ELR (cell line): ENCODE data around the gene SFT2D1.
A peak's percentile ranks its signal among the peaks of the same experiment; 100 is the strongest.

Source experiments
- DNase-seq: peaks from one replicate; pipeline ENCODE4 v3.0.0-alpha.2; 2015; ENCODE audit warnings: low read depth

SFT2D1 gene

DNA sequence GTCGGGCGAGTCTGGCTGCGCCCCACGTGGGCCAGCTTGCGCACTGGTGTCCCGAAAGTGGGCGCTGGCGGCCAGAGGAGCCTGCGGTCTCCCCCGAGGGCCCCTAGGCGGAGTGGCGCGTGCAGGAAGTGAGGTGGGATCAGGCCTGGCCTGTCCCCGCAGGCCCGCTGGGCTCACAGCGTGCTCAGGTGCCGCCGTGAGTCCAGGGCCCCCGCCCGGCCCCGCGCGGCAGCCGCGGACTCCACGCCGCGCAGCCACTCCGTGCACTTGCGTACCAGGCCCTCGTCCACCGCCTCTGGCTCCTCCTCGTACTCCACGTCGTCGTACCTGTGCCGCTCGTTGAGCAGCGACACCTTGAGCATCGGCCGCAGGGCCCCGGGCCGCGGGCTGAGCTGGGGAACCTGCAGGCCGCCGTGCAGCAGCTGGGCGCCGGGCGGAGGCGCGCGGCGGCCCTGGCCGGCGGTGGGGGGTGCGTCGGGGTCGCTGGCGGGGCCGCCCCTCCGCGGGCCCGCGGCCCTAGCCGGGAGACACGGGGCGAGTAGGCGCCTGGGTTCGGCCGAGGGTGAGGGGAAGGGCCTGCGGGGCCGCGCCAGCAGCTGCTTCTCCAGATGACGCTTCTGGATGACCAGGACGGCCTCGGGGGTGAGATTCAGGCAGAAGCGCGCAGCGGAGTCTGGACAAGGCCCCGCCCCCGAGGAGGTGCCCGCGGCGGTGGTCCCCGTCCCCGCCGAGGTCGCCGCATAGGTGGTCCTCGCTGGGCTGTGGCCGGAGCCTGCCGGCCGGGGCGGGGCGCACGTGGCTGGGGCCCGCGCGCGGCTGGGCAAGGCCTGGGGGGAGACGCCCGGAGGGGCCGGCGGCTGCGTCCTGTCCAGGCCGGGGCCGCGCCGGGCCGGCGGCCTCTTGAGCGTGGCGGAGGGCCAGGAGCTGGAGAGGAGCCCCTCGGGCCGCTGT is 35.0 kb downstream of the SFT2D1 start:
- peak; percentile 6 for DNase-seq

DNA sequence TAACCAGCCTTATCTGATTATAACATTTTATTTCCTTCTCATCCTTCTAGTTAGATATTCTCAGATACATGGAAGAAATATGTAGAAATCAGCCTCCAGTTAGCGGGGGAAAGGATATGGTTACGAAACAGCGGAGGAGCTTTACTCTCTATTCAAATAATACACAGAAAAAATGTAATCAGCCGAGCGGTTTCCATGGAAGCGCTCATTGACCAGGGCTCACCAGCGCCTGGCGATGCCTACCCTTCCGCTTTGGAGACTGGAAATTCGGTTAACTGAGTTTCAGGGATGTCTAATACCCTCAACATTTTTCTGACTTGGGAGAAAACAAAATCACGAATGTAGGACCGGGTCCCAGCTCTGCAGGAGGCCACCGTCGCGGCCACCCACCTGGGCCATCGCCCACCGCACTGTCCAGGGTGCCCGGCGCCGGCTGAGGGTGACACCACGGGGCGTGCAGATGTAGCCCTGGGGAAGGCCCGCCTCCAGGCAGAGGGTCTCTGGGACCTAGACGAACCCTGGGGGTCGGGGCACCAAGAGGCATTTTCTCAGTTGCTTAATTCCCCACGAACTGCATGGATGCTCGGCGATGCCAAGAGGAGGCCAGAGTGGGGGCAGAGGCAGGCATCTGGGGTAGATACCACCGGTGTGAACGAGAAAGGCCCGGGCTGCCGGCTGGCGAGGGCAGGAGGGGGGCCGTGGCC is 35.8 kb downstream of the SFT2D1 start:
- no peak for DNase-seq

DNA sequence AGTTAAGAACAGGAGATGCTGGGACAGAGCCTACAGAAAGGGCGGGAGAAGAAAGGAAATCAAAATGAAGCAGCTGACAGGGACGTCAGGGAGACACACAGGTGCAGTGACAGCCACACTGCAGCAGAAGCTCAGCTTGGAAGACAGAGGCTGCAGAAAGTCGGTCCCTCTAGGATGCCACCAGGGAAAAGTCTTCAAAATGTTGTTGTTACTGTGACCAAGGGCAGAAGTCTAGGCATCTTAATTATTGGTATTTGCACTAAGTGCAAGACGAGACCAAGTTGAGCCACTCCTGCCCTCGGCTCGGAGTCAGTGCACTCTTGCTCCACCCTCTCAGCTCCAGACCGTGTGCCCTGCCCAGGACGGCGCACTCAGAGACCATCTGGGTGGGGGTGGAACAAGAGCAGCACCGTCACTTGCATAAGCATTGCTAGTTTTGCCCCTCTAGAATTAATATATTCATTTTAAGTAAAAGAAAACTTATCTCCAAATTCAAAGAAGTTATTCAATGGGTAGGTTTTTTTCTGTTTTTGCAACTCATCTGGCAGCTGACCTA is 36.7 kb downstream of the SFT2D1 start:
- DNase-seq = no peak

DNA sequence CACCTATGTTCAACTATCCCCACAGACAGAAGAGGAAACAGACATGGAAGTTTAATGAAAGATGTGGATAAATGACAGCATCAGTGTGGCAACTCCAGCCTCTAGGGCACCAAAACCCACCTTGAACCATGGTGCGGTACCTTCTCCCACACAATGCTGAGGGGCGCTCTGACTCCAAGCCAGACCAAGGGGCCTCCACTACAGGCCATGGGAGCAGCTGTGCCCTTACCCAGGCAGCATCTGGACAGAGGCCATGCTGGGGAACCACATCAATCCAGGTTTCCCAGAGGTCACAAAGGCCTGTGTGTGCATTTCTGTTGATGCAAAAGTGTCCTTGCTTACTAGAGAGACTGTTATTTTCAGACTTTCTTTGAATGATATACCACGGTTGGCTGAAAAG is 38.2 kb downstream of the SFT2D1 start:
- no peak for DNase-seq

DNA sequence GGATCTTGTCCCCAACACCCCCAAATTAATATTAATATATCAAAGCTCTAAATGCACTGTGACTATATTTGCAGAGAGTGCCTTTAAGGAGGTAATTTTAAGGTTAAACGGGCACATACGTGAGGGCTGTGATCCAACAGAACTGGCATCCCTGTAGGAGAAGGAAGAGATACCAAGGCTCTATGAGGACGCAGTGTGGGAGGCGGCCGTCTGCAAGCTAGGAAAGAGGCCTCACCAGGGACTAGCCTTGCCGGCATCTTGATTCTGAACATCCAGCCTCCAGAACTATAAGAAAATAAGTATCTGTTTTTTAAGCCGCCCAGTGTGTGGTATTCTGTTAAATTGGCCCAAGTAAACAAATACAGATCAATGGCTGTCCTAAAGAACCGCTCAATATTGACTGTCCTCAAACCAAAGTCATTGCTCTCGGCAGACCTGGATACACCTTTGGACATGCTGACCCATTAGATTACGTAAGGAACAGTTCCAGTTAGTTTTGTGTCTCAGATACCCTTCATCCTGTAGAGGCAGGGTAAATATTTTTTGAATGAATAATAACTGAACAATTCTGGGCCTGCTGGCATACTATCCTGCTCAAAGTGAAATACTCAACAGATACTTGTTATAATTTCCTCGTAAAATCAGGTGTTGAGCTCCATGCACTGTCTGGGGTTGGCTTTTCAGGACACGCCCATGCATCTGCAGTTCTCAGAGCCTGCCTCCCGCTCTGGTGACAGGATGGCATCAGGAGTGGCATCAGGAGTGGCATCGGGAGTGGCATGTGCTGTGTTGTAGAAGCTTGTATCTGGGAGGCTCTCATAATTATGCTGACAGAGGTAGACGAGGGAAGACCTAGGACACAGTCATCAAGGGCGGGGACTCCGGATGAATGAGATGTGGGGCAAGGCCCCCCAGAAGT is 40.5 kb downstream of the SFT2D1 start:
- no peak for DNase-seq

DNA sequence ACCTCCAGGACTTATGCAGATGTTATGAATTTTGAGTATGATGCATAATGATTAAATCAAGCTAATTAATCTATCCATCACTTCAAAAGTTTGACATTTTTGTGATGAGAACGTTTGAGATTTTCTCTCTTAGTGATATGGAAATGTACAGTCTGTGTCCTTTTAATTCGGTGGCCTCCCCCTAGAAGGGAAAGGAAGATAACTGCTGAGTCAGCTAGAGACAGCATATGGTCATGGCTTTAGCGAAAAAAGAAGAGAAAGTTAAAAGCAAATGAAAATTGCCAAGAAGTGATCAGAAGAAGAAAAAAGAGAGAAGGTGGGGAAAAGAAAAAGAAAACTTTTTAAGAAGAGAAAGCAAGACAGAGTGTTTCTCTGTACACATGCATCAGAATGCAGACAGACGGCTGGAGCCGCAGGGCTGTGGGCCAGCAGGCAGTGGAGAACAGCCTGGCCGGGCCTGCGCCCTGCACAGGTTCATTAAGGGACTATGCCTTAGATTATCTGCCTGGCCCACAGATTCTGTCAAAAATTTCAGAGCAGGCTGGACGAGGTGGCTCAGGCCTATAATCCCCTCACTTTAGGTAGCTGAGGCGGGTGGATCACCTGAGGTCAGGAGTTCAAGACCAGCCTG is 41.9 kb downstream of the SFT2D1 start:
- no peak for DNase-seq

DNA sequence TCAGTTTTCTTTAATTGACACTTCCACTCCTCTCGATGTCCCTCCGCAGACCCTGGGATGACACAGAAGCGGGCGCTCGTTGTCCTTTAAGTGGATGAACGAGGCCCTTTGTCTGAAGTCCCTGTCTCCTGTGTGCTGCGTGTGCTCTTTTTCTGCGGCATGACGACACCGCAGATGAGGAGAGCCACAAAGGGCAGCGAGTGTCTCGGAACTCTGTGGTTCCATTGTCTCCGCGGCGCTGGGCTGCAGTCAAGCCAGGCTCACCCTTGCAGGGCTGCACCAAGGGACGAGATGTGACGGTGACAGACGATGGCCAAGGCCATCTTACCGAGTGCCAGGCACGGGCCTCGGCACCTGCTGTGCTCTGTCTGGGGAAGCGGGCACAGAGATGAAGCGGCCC is 44.7 kb downstream of the SFT2D1 start:
- DNase-seq = no peak

DNA sequence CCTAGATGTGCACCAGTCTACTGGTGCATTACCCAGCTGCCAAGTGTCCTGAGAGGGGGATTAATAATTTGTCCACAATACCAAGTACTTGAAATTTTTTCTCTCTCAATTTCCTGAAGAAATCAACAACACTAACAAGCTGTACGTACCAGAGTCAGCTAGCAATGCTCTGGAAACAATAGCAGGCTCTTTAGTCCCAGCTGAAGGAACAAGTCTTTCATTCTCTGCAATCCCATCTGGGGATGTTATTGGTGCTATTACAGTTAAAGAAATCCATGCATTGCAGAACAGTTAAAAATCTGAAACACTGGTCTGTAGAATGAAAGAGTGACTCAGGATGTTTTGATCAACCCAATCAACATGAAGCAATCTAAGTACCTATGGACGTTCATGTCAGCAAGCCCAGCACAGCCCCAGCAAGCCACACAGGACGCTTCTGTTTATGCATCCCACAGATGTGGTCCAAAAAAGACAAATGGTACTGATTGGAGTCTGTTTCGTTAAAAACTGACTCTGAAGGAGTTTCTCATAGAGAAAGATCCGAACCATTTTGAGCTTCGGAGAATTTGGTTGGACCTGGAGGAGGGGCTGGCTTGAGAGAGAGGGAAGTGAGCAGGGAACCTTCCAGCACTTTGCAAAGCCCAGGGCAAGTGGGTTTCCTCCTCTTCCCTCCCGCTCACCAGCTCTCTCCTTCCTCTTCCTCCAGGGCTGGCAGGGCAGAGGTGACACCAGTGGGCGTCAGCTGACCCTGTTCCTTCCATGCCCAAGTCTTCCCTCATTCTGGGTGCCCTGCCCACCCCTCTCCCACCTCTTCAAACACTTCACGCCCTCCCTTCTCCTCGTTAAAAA is 46.1 kb downstream of the SFT2D1 start:
- no peak for DNase-seq

DNA sequence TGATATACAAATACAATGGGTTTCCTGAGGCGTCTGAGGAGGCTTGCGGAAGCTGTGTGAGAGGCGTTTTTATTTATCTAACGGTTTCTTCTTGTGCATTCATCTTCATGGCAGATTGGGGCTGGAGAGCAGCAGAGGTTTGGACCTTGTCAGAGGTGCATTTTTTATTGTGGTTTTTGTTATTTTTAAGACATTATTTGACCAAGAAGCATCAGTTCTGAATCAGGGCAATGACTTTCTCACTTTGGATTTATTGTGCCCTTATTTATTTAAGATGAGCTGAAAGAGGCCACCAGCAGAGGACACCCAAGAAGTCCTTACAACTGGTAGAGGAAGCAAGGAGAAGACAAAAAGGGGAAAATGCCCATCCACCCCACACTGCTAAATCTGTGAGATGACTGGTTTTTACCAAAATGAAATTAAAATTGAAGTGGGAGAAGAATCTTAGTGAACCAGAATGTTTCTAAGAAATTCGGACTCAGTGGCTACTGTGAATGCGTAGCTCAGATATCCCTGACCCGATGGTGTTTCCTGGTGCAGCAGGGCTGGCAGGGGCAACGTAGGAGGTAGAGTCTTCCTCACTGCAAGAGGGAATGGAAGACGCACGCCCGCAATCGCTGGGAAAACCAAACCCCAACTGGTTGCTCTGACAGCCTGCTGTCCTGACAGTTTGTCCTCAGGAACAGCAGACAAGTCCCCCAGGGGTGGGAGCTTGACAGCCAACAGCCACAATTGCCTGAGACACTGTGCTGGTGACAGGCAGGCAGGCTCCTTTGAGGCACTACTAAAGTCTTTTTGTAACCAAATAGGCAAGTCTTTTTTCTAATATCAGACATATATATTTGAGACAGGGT is 48.4 kb downstream of the SFT2D1 start:
- DNase-seq = no peak

DNA sequence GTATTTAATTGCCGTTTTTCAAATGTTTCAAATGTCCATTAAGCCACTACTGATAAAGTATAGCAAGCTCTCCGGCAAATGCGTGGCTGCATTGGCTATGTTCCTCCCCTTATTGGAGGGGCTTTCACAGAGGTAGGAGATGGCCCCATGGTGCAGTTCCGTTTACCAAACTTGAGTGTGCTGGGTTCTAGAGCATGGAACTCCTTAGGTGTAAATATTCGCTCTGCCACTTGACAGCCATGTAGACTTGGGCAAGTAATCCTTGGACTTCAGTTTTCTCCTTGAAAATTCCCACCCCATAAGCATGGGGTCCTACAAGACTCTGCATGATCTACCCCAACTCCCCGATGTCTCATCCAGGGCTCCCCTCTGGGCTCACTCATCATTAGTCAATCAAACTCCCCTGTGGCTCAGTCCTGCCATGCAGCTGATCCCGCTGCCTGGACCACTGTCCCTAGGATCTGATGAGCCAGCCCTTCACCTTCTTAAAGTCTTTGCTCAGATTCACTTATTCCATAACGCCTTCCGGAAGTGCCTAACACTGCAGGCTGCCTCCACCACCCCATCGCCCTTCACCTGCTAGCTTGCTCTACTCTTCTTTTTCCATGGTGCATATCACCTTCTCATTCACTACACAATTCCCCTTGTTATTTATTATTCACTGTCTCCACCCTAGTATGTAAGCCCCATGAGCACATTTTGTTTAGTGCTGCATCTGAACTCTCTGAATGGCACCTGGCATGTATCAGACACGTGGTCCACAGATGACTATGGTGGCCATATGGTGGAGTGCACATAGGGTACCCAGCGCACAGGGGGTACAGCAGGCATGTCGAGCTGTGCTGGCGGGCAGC is 52.9 kb downstream of the SFT2D1 start:
- no peak for DNase-seq

DNA sequence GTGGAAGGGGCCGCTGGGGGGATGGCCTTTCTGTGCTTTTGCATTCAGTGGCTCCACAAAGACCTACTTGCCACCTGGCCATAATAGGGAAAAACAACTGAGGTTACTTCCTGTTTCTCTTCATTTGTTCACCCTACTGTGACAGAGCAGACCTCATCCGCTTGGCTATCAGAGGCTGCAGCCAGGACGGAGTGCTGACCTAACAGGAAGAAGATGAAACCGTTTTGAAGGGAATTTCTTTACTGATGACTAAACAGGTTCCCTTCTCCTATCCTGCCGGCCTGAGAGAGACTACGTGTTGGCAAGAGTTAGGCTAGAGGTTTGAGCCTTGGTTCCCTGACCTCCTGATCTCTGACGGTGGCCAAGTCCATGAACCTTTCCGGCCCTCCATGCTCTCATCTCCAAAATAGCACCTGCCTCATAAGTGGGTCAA is 55.5 kb downstream of the SFT2D1 start:
- no peak for DNase-seq

DNA sequence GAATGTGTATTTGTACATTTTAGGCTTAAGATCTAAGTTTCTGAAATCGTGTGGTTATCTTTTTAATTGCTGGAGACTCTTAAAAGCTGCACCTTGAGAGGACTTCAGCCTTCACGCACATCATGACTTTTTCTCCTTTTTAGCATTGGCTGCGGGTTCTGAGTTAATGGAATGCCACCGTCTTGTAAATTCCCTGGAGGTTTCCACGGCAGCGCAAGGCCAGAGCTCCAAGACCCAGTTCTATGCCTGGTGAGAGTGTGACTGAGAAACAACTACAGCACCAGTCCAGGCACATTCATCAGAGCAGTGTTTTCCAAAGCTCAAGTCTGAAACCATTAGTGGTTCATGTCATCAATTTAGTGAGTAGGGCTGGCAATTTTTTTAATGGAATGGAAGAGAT is 57.1 kb downstream of the SFT2D1 start:
- DNase-seq = no peak

DNA sequence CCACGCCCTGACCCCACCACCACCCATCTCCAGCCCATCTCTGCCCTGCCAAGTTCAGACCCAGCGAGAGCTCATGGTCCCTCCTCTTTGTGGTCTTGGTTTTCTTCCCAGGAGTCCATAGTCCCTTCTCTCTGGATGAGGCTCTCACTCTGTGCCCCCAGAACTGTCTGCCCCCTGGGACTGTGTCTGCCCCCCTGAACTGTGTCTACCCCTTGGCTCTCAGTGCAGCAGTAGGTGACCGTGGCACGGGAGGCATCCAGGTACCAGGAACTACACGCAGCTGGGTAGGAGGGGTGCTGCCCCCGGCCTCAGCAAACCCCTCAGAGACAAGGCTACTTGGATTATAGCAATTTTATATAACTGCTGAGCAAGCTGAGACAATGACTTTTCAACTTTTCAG is 57.7 kb downstream of the SFT2D1 start:
- DNase-seq = no peak

DNA sequence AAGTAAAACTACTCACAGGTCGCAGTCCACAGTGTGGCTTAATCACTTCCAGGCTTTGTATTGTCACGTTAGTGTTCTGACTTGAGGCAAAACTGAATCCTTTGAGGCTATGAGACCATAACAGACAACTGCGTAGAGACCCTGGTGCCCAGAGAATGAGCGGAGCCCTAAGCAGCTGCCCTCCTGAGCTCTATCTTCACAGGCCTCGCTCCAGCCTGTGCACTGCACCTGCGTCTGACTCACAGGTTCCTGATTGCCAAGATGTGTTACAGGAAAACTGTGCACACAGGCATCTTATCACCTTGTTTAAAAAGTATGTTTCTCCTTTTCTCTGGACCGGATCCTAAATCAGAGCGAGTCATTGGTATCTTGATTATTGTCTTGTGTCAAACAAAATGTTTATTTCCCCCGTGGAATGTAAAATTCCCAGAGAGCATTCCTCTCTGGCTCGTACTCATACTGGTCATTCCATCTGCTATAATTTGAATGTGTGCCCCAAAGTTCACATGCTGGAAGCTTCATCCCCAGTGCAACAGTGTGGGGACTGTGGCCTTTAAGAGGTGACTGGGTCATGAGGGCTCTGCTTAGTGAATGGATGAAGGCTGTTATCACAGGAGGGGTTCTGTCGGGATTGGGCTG is 59.8 kb downstream of the SFT2D1 start:
- no peak for DNase-seq

DNA sequence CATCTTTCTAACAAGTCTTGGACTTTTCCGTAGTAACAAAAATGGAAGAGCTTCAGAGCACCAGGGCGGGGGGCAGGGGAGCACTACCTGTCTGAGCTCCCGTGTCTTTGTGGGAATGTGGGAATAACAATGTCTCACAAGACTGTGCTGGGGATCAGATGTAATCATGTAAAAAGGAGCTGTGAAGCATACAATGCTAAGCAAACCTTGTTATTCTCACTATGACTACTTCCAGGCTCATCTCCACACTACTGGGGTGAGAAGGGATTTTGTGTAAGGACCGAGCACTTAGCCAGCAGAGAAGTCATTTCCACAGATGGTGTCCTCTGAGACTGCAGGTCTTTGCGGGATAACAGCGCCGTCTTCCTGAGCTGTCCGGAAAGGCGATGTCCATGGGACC is 61.2 kb downstream of the SFT2D1 start:
- no peak for DNase-seq

DNA sequence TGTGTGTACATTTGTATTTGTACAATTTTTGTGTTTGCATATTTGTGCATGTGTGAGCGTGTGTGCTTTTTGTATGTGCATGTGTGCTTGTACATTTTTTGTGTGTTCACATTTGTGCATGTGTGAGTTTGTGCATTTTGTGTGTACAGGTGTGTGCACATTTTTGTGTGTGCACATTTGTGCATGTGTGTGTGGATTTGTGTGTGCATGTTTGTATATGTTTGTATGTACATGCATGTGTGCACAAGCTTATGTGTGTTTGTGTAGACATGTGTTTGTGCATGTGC is 63.0 kb downstream of the SFT2D1 start:
- no peak for DNase-seq

DNA sequence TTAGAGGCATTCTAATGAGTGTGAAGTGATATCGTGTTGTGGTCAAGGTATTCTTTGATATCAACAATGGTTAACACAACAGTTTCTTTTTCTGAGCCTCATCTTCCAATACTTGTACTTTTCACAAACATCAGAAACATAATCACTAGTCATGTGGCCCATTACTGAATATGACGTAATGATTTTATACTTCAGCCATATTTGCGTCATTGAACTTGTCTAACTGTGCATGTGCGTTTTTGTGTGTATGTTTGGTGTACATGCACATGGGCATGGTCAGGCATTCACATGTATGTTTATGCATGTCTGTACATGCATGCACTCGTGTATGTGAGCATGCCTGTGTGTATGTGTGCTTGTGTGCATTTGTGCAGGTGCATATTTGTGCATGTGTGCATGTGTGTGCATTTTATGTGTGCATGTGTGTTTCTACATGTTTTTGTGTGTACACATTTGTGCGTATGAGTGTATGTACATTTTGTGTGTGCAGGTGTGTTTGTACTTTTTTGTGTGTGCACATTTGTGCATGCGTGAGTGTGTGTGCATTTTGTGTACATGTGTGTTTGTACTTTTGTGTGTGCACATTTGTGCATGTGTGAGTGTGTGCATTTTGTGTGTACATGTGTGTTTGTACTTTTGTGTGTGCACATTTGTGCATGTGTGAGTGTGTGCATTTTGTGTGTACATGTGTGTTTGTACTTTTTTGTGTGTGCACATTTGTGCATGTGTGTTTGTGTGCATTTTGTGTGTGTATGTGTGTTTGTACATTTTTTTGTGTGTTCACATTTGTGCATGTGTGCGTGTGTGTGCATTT is 63.6 kb downstream of the SFT2D1 start:
- no peak for DNase-seq
